Smooth muscle cell of the pulmonary artery (primary cell): ENCODE results near the gene OR5AS1. TPM values are rescaled to one million over a fixed set of nuclear protein-coding genes. Genes with fewer than 3 reads are reported as not detected.

Experiments
- total RNA-seq: library from RNA; depleted of rRNA; stranded (reverse); fragments of >200 nt; gene quantifications from 2 replicates; pipeline ENCODE4 v1.2.3, GENCODE V29; 2014

OR5AS1 gene
- not detected in 2 replicates for total RNA-seq

GRCh38 chr11:56027354-56027753 is at the start of gene OR5AS1:
Gene OR5AS1, plus strand, starts transcription at chr11:56027654. Its CDS starts 2,765 bp downstream, at chr11:56030419.

GRCh38 chr11:55994525-55994924 is 32.9 kb upstream of the OR5AS1 start, which contains the start of gene OR5F1:
Gene OR5F1, minus strand, starts transcription at chr11:55994625. Its CDS starts 0 bp downstream, at chr11:55994625.

Other genes starting within 250 kb of the OR5AS1 start
- gene OR5D14, start 232.1 kb upstream of the OR5AS1 start, total RNA-seq = not detected in 2 replicates
- not detected in 2 replicates for gene OR5L1, start 216.3 kb upstream of the OR5AS1 start, total RNA-seq
- not detected in 2 replicates for gene OR5D18, start 208.0 kb upstream of the OR5AS1 start, total RNA-seq
- not detected in 2 replicates for gene OR5L2, start 200.4 kb upstream of the OR5AS1 start, total RNA-seq
- not detected in 2 replicates for gene OR5D16, start 188.9 kb upstream of the OR5AS1 start, total RNA-seq
- not detected in 2 replicates for gene TRIM51, start 144.4 kb upstream of the OR5AS1 start, total RNA-seq
- gene OR5W2, start 113.1 kb upstream of the OR5AS1 start, total RNA-seq = not detected in 2 replicates
- not detected in 2 replicates for gene OR5I1, start 91.3 kb upstream of the OR5AS1 start, total RNA-seq
- gene OR10AG1, start 57.7 kb upstream of the OR5AS1 start, total RNA-seq = not detected in 2 replicates
- not detected in 2 replicates for gene OR5F1, start 33.0 kb upstream of the OR5AS1 start, total RNA-seq
- not detected in 2 replicates for gene OR8I2, start 65.7 kb downstream of the OR5AS1 start, total RNA-seq
- not detected in 2 replicates for gene OR8H2, start 76.0 kb downstream of the OR5AS1 start, total RNA-seq
- not detected in 2 replicates for gene OR8H3, start 94.7 kb downstream of the OR5AS1 start, total RNA-seq
- not detected in 2 replicates for gene OR8J3, start 112.5 kb downstream of the OR5AS1 start, total RNA-seq
- not detected in 2 replicates for gene OR8K5, start 132.7 kb downstream of the OR5AS1 start, total RNA-seq
- gene OR5J2, start 149.0 kb downstream of the OR5AS1 start, total RNA-seq = not detected in 2 replicates
- not detected in 2 replicates for gene OR5T2, start 206.6 kb downstream of the OR5AS1 start, total RNA-seq
- gene OR5T3, start 224.6 kb downstream of the OR5AS1 start, total RNA-seq = not detected in 2 replicates
- not detected in 2 replicates for gene OR5T1, start 246.5 kb downstream of the OR5AS1 start, total RNA-seq